Calu3 (cell line): ENCODE data around the gene GCLC. TPM values are rescaled to one million over a fixed set of nuclear protein-coding genes. Genes with fewer than 3 reads are reported as not detected.

Experiments used
- BruUV-seq: library from RNA; stranded (reverse); fragments of 400-500 nt; replicated peaks from 2 replicates; lab custom pipeline; 2021; lab: Mats Ljungman, UMichigan
- CTCF ChIA-PET: fragments of 300-600 bp; sonication (Branson Sonifier 250); formaldehyde crosslinking; loops from one replicate; lab custom pipeline; 2022; ENCODE audit warnings: antibody characterized with exemption; lab: Charles Lee
- DNase-seq: peaks from one replicate; pipeline ENCODE4 v3.0.0; 2022
- H3K27ac Mint-ChIP-seq: one replicate; pipeline ENCODE4 v1.8.0; 2022; ENCODE audit warnings: mixed read lengths; ENCODE audit not compliant: unreplicated experiment
- H3K27me3 Mint-ChIP-seq: one replicate; pipeline ENCODE4 v1.8.0; 2022; ENCODE audit warnings: mixed read lengths; ENCODE audit not compliant: unreplicated experiment
- H3K36me3 Mint-ChIP-seq: one replicate; pipeline ENCODE4 v1.8.0; 2022; ENCODE audit warnings: mild to moderate bottlenecking, moderate library complexity, mixed read lengths; ENCODE audit not compliant: insufficient read depth, unreplicated experiment
- H3K4me1 Mint-ChIP-seq: one replicate; pipeline ENCODE4 v1.8.0; 2022; ENCODE audit warnings: mild to moderate bottlenecking, low read depth, mixed read lengths; ENCODE audit not compliant: unreplicated experiment
- H3K4me3 Mint-ChIP-seq: one replicate; pipeline ENCODE4 v1.8.0; 2022; ENCODE audit warnings: mild to moderate bottlenecking, low read depth, moderate library complexity, mixed read lengths; ENCODE audit not compliant: unreplicated experiment
- H3K9me3 Mint-ChIP-seq: one replicate; pipeline ENCODE4 v1.8.0; 2022; ENCODE audit warnings: low read depth, mixed read lengths; ENCODE audit not compliant: unreplicated experiment
- intact Hi-C: fragments of 100-400 bp; cut with micrococcal nuclease; formaldehyde crosslinking; loops from one replicate; pipeline ENCODE4 v1.10.0; 2022; ENCODE audit not compliant: unreplicated experiment
- total RNA-seq: library from RNA; stranded (reverse); gene quantifications from 2 replicates; pipeline ENCODE4 v1.2.3, GENCODE V29; 2022
- TF ChIP-seq, protein P1 (sequence below): fragments of 200-600 bp; IDR thresholded peaks from one replicate; pipeline ENCODE4 v1.8.0; 2022; ENCODE audit warnings: antibody characterized with exemption; ENCODE audit not compliant: unreplicated experiment

GCLC gene
- total RNA-seq, 1 experiment from 2014 or later: 45.7 TPM

DNA sequence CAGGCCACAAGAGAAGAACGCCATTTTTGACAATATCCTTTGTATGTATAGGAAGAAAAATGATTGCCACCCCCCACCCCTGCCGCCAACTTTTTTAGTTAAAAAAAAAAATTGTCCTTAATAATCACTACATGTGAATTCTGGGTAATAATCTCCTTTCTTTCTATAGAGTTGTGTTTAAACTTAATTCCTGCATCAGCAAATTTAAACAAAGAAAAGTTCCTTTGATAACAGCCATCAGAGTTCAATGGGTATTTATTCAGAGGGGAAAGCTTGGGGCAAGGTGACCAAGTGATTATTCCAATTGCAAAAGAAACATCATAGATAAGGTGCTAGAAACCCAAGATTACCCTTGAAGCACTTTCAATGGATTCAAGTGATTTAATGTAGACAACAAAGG lies 47.0 kb downstream of the GCLC start:
- H3K36me3 Mint-ChIP-seq: peaks cover 14% of the 10 kb centered on the region
- no peak overlapping the region for H3K27ac Mint-ChIP-seq
- no TSS peak for BruUV-seq
- H3K27me3 Mint-ChIP-seq: no peaks in the 10 kb centered on the region
- H3K4me1 Mint-ChIP-seq: peaks cover 20% of the 10 kb centered on the region
- no peak overlapping the region for H3K4me3 Mint-ChIP-seq
- DNase-seq: no peak
- TF ChIP-seq, protein P1, sequence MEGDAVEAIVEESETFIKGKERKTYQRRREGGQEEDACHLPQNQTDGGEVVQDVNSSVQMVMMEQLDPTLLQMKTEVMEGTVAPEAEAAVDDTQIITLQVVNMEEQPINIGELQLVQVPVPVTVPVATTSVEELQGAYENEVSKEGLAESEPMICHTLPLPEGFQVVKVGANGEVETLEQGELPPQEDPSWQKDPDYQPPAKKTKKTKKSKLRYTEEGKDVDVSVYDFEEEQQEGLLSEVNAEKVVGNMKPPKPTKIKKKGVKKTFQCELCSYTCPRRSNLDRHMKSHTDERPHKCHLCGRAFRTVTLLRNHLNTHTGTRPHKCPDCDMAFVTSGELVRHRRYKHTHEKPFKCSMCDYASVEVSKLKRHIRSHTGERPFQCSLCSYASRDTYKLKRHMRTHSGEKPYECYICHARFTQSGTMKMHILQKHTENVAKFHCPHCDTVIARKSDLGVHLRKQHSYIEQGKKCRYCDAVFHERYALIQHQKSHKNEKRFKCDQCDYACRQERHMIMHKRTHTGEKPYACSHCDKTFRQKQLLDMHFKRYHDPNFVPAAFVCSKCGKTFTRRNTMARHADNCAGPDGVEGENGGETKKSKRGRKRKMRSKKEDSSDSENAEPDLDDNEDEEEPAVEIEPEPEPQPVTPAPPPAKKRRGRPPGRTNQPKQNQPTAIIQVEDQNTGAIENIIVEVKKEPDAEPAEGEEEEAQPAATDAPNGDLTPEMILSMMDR: no peak
- no peaks in the 10 kb centered on the region for H3K9me3 Mint-ChIP-seq
- intact Hi-C loops: loop anchor here (5.0 kb wide), 1 partner anchor 44 kb away; no protein-coding TSS in a partner anchor
- CTCF ChIA-PET: interaction anchor here (1.5 to 1.8 kb wide), 2 partner anchors 230 to 458 kb away, joined by 4 to 7 read pairs; no protein-coding TSS in a partner anchor

DNA sequence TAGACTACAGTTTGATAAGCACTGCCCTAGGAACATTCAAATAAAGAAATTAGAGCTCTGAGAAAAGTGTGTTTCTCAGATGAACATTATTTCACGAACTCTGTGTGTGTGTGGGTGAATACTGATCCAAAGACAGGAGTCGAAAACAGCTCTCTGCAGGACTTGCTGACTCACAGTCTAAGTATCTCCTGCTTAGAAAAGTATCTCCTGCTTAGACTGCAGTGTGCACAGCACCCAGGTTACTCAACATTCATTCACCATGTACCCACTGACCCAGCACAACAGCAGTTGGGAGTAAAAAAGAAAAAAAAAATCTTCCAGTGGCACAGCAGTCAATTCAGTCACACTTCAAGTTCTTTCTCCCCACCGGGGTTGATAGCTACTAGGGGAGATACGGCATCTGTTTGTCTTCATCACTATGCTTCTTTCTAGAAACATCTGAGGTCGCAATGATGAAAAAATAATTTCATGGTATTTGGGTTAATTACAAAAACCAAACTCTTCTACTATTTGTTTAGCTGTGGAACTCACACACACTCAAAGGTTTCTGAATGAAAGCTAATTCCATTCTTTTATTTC lies 48.0 kb downstream of the GCLC start:
- intact Hi-C loops: loop anchor here (5.0 kb wide), 1 partner anchor 45 kb away; no protein-coding TSS in a partner anchor
- BruUV-seq: no TSS peak
- TF ChIP-seq, protein P1: no peak
- no peak overlapping the region for H3K4me3 Mint-ChIP-seq
- peaks cover 20% of the 10 kb centered on the region for H3K4me1 Mint-ChIP-seq
- H3K9me3 Mint-ChIP-seq: no peaks in the 10 kb centered on the region
- CTCF ChIA-PET: interaction anchor here (0.8 to 1.8 kb wide), 7 partner anchors 16 to 459 kb away, joined by 3 to 7 read pairs (median 4); no protein-coding TSS in a partner anchor
- H3K27ac Mint-ChIP-seq: no peak overlapping the region
- no peak for DNase-seq
- peaks cover 7% of the 10 kb centered on the region for H3K36me3 Mint-ChIP-seq
- no peaks in the 10 kb centered on the region for H3K27me3 Mint-ChIP-seq

DNA sequence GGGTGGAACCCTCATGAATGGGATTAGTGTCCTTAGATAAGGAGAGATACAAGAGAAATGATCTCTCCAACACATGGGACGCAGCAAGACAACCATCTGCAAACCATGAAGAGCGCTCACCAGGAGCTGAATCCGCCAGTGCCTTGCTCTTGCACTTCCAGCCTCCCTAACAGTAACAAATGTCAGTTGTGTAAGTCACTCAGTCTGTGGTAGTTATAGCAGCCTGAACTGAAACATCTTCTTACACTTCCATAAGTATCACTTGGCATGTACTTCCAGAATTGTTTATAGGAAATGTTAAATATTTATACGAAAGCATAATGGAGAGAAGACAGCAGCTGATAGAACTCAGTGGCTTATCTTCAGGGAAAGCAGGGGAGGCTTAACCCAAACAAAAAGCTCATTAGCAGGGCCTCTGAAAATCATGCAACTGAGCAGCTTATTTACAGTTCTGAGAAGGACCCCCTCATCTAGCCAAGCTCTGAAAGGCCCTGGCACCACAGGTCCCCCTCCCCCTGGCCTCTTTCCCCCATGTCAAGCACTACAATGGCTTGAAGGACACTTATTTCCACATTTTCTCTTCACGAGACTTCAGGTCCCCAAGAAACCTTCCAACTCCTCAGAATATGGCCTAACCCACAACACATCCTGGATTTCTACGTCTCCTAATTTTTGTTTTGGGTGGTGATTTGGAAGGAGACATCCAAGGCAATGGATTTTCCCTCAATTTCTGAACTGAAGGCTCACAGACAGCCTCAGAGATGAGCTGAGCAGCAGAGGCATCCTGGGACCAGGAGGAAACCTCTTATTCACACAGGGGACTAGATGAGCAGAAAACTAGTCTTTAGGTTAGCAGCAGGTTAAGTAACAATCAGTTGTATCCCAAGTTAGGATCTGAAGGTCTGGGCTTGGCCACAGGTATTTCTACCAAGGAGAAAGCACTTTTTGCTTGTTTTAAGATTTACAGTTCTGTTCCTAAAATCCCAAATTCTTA lies 49.1 kb downstream of the GCLC start:
- CTCF ChIA-PET: interaction anchor here (0.6 to 1.8 kb wide), 9 partner anchors 17 to 460 kb away, joined by 3 to 7 read pairs (median 5); no protein-coding TSS in a partner anchor
- Mint-ChIP-seq H3K27ac (no peak overlapping the region), H3K4me3 (no peak overlapping the region), H3K9me3 (no peaks in the 10 kb centered on the region), H3K36me3 (peaks cover 7% of the 10 kb centered on the region), H3K4me1 (peaks cover 20% of the 10 kb centered on the region), H3K27me3 (no peaks in the 10 kb centered on the region)
- intact Hi-C loops: loop anchor here (5.0 kb wide), 1 partner anchor 46 kb away; no protein-coding TSS in a partner anchor
- TF ChIP-seq, protein P1: no peak
- DNase-seq: no peak
- BruUV-seq: no TSS peak

DNA sequence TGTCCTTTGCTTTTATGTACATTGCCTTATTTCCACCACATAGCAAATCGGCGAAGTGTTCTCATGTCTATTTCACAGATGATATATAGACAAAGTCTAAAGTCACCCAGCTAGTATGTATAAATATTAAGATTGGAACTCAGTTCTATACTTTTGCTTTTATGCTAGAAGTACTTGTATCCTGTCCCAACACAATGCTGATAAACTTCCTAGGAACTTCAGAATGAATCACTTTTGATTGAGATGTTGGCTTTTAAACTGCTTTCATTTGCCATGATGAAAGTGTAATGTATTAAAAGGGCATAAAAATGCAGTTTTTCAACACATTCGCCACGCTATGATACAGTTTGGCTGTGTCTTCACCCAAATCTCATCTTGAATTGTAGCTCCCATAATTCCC lies 50.8 kb downstream of the GCLC start:
- TF ChIP-seq, protein P1: no peak
- Mint-ChIP-seq H3K4me3 (no peak overlapping the region), H3K27me3 (no peaks in the 10 kb centered on the region), H3K9me3 (no peaks in the 10 kb centered on the region), H3K4me1 (peaks cover 20% of the 10 kb centered on the region), H3K27ac (no peak overlapping the region), H3K36me3 (no peaks in the 10 kb centered on the region)
- no peak for DNase-seq
- CTCF ChIA-PET: interaction anchor here (0.6 to 3.2 kb wide), 11 partner anchors 51 to 462 kb away, joined by 3 to 30 read pairs (median 6); partner anchors contain the start of gene GCLC
- intact Hi-C loops: no loop called here
- BruUV-seq: no TSS peak
